Lower lobe of right lung (tissue), 2 donors: ENCODE results near the gene DST. TPM values are rescaled to one million over a fixed set of nuclear protein-coding genes. Genes with fewer than 3 reads are reported as not detected.

Experiments used
- ATAC-seq, 2 donors: fragments of 200-7000 bp; cut with Tn5 transposase; one replicate each; pipeline ENCODE4 v1.9.1; 2020 to 2022; ENCODE audit warnings: mild to moderate bottlenecking in 2 of 2, moderate library complexity in 2 of 2
- DNase-seq: peaks from one replicate; pipeline ENCODE4 v3.0.0-alpha.2; 2020
- H3K27ac ChIP-seq: fragments of 200-600 bp; one replicate; pipeline ENCODE4 v1.8.0; 2022
- H3K27me3 ChIP-seq: fragments of 200-600 bp; one replicate; pipeline ENCODE4 v1.8.0; 2022; ENCODE audit warnings: low read depth
- H3K36me3 ChIP-seq: fragments of 200-600 bp; one replicate; pipeline ENCODE4 v1.8.0; 2022; ENCODE audit warnings: mild to moderate bottlenecking
- H3K4me1 ChIP-seq: fragments of 200-600 bp; one replicate; pipeline ENCODE4 v1.8.0; 2022
- H3K4me3 ChIP-seq: fragments of 200-600 bp; one replicate; pipeline ENCODE4 v1.8.0; 2022; ENCODE audit warnings: mild to moderate bottlenecking
- H3K9me3 ChIP-seq: fragments of 200-600 bp; one replicate; pipeline ENCODE4 v1.8.0; 2022
- CTCF ChIP-seq: fragments of 200-600 bp; IDR thresholded peaks from one replicate; pipeline ENCODE4 v1.8.0; 2022; ENCODE audit warnings: antibody characterized with exemption, mild to moderate bottlenecking
- intact Hi-C: fragments of 100-400 bp; cut with DNase I; formaldehyde crosslinking; loops from one replicate; pipeline ENCODE4 v1.11.0; 2022
- total RNA-seq: library from RNA; stranded (reverse); fragmentation: NEBNext Ultra II Directional; extraction: Animal tissue kit (Norgen Biotek cat#: 25700); gene quantifications from one replicate; pipeline ENCODE4 v1.2.1, GENCODE V29; 2021
- donor health status: DM: no; HTN: yes; CAD: no; lungs with severe emphysema.

Gene DST
- total RNA-seq, 1 donor from 2014 or later, result 327 TPM

- intact Hi-C loops, result no loop called here
- no peaks in the 10 kb centered on the region for H3K4me1 ChIP-seq
- no peak overlapping the region for H3K4me3 ChIP-seq
- H3K27me3 ChIP-seq, result no peaks in the 10 kb centered on the region
- ATAC-seq (no peak), DNase-seq (no peak)
- TF ChIP-seq CTCF, result no peak
- no peaks in the 10 kb centered on the region for H3K36me3 ChIP-seq
- H3K9me3 ChIP-seq, result no peaks in the 10 kb centered on the region
- no peak overlapping the region for H3K27ac ChIP-seq
Observed at GRCh38 chr6:56408976-56409375, 233.7 kb downstream of the DST start.
